Forelimb muscle (tissue), 1 donor: ENCODE results near the gene MYCBP2. TPM values are rescaled to one million over a fixed set of nuclear protein-coding genes. Genes with fewer than 3 reads are reported as not detected.
"Not testable (repeated sequence)": the region's sequence is repeated elsewhere in the genome, so short reads cannot be mapped to it uniquely, and the experiment has no call there.

Experiments used
- DNase-seq: peaks from one replicate; pipeline ENCODE4 v3.0.0-alpha.2; 2013; ENCODE audit warnings: low read depth
- polyA plus RNA-seq: library from polyadenylated mRNA; unstranded; fragments of 120-200 nt; gene quantifications from one replicate; pipeline ENCODE4 v1.2.1, GENCODE V29; 2013; ENCODE audit not compliant: insufficient read length

The MYCBP2 gene
- polyA plus RNA-seq, 1 donor: 52.7 TPM

DNA sequence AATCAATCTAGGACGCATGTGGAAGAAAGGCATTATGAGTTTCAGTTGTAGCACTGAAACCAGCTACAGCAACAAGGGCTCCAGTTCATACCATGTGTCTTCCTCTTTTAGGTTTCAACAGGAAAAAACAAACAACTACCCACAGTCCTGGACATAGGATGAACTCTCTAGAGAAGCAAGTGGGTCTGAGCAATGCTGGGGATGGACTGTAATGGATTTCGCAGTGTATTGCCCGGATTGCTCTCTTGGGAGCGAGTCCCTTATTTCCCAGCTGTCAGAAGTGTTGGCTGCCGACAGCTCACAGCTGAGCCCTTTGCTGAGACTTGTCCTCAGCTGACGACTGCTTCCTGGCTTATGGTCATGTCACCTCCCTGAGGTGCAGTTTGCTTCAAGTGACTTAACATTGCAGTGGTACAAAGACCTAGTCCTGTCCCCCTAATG is 12.1 kb upstream of the MYCBP2 start:
- DNase-seq: no peak

- DNase-seq: no peak
These were observed 11.4 kb upstream of the MYCBP2 start for GRCh38 chr13:77338329-77338728.

DNA sequence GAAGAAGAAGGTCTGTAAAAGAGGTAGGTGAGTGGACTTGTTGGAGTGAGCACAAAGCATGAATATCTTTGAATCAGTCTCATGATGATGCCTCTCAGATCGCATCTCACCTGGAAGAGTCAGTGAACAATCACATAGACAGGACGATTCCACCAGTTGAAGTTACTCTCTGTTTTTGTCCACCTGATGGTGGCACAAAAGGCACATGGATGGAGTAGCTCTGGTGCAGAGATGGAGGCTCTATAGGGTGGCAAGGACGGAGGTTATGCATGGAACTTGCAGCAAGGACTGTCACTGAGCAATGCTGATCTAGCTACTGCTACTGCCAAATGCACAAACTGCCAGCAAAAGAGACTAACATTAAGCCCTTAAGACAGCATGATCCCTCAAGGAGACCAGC is 10.3 kb upstream of the MYCBP2 start:
- DNase-seq: no peak

DNA sequence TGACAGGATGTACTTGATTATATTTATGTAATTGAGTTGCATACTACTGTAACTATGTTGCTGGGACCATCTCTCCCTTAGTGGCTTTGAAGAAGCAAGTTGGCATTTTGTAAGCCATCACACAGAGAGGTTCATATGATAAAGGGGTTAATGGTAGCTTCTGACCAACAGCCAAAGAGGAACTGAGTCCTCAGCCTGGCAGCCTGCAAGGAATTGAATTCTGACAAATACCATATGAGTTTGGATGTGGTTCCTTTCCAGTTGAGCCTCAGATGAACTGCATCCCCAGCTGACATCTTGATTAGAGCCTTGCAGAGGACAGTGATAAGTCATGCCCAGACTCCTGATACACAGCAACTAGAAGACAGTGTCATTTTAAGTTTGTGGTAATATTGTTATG is 8.6 kb upstream of the MYCBP2 start:
- DNase-seq: no peak

DNA sequence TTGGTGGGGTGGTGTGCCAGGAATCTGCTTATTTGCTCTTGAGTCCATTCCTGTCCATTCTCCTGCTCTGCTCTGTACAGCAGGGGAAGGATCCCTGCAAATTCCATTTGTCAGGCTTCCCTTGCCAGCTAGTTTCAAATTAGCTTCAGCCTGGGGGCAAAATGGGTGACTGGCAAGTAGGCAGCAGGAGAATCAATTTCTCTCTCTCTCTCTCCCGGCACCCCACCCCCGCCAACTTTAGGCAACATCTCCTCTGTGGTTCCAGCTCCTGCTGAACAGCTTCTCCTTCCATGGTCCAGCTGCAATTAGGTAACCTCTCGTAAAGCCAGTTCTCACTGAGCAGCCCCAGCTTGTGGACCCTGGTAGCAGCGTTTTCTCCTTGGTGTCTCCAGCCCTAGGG is 6.7 kb upstream of the MYCBP2 start:
- no peak for DNase-seq

DNA sequence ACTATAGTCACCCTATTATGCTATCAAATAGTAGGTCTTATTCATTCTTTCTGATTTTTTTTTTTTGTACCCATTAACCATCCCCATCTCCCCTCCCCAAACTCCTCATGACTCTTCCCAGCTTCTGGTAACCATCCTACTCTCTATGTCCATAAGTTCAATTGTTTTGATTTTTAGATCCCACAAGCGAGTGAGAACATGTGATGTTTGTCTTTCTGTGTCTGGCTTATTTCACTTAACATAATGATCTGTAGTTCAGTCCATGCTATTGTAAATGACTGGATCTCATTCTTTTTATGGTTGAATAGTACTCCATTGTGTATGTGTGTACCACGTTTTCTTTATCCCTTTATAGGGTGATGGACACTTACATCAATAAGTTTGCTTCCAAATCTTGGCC is 4.5 kb upstream of the MYCBP2 start:
- no peak for DNase-seq

DNA sequence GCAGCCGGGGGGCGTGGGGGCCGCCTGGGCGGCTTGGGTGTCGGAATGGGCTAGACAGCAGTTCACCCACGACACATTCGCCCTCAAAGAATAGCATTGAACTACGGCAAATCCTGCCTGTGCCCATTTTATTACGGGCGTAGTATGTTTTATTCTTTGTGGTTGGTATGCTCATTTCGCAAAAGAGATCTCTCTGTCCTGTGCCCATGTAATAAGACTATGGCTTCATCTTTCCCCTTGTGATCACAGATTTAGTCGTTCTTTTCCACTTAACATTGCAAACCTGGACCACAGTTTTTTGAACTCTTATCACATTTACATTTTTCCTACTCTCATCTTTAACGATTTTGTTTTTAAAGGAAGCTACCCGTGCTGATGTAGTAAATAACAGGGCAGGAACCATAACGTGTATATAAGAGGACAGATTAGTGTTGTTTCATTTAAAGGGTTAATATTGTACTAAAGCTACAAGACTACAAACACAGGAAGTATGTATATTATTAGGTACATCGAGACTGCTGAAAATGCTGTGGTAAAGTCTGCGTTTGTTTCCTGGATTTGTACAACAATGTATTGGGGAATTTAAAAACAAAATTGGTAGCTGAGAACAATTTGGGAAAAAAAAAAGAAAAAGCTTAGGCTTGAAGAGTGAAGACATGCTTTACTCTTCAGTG is 3.2 kb upstream of the MYCBP2 start:
- no peak for DNase-seq

DNA sequence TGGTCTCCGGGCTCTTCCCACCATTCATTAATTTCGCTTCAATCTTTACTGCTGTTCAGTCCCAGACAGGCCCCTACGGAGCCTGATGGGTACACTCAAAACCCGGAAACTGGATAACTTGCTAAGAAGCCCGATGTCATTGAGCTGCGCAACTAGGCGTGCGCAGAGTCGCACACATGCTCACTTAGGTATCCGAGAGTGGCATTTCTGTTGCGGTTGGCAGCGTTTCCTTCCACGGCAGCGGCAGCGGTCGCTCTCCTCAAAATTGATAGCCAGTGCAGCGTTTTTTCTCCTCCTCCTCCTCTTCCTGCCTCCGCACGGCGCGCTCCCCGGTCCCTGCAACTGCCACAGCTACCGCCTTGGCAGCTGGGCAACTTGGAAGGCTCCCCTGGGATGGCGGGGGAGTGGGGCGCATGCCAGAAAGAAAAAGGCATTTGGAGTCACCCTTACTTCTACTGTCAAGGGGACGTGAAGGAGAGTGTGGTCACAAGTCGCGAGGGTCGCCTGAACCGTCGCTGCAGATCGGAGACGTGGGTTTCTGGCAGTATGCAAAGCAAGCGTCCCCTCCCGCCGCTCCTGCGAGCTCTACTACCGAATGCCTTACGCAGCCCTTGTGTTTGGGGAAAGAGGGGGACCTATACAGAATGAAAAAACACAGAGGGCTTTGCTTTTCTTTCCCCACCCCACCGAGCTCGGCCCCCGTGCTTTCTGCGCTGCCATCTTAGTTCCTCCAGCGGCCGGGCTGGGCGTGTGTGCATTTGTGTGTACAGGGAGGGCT is 2.4 kb upstream of the MYCBP2 start:
- DNase-seq: peak; percentile 96

DNA sequence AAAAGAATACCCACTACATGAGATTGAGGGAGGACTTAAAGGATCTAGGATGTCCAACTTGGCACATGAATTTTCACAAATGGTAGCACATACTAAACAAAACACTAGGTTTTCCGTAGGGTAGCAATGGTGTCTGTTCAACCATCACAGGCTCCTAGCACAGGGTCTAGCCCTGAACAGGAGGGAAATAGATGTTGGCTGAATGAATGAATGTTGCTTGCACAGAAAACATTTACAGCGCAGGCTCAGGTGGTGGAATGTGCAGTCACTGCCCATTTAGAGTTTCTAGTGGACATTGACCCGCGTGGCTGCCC is 1.9 kb upstream of the MYCBP2 start:
- no peak for DNase-seq

DNA sequence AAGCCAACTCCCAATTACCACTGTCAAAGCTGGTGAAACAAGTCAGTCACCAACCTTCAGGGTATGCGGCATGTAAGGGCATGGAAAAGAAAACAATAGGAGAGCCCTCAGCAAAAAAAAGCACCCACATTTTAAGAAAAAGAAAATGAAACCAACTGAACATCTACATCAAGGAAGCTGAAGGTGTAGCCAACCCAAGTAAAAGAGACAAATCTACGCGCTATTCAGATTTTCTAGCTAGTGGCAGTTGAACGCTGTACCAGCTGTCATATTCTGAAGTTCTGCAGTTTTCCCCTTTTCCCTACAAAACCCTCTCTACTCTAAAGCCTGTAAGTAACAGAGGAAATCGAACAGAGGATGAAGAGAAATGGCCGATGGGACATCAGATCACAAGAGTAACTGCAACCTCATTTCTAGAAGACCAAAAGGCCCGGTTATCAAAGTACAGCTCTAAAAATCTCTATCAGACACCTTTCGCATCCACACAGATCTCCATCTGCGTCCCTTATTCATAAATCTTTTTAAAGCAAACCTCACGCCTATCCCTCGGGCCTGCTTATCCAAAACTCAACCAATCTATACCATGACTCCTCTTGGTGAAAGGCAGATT is 1.4 kb downstream of the MYCBP2 start:
- no peak for DNase-seq

DNA sequence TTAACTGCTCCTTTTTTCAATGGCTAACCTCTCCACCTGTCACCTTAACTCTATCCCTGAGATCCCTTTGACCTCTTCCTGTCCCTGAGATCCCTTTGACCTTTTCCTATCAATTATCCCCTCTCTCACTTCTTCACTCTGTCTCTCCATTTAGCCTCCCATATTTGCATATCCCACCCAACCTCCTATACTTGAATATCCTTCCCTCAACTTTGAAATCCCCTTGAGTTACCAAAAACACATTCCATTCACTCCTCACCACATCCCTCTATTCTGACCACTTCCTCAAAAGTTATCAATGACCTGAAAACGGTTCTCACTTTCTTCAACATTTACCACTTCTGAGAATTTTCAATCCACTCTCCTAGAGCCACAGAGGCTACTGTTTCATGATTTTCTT is 3.0 kb downstream of the MYCBP2 start:
- DNase-seq: no peak

DNA sequence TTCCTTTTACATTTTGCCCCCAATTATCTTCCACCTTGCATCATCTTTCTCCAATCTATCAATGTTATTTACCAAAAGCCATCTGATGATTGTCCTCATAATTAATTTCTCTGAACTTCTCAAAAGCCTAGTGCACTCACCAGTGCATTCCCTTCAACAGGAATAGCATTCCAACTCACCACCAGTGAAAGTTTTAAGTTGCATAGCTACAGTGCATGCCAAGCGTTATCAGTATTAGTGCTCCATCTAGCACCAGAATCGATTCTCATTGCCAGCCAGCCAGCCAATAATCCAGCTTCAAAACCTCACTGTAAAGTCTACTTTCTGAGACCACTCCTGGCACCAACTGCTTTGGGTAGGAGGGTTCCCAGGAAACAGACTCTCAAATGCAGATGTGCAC is 7.4 kb downstream of the MYCBP2 start:
- no peak for DNase-seq

GRCh38 chr13:77318741-77319140 is 8.2 kb downstream of the MYCBP2 start:
- no peak for DNase-seq

GRCh38 chr13:77316430-77316829 is 10.5 kb downstream of the MYCBP2 start:
- no peak for DNase-seq

DNA sequence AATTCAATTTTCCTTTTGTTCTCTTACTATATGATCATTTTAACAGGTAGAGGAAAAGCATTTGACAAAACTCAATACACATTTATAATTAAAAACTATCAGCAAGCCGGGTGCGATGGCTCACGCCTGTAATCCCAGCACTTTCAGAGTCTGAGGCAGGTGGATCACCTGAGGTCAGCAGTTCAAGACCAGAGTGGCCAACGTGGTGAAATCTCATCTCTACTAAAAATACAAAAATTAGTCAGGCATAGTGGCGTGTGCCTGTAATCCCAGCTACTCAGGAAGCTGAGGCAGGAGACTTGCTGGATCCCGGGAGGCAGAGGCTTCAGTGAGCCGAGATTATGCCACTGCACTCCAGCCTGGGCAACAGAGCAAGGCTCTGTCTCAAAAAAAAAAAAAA is 11.4 kb downstream of the MYCBP2 start:
- DNase-seq: not testable (repeated sequence)

- no peak for DNase-seq
These were observed 13.0 kb downstream of the MYCBP2 start for GRCh38 chr13:77313923-77314322.

DNA sequence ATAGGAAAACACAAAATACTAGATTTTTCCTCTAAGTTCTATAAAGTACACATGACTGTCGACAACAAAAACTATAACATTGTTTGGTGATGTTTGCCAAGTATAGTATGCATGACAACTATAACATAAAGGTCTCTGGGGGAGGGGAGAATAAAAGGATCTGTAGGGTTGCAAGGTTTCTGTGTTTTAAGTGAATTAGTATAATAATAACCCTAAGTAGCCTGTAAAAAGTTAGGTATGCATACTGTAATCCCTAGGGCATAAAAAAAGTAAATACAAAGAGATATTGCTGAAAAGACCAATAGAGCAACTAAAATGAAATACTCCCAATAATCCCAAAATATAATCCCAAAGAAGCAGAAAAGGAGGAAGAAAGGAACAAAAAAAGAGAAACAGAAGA is 14.6 kb downstream of the MYCBP2 start:
- no peak for DNase-seq

DNA sequence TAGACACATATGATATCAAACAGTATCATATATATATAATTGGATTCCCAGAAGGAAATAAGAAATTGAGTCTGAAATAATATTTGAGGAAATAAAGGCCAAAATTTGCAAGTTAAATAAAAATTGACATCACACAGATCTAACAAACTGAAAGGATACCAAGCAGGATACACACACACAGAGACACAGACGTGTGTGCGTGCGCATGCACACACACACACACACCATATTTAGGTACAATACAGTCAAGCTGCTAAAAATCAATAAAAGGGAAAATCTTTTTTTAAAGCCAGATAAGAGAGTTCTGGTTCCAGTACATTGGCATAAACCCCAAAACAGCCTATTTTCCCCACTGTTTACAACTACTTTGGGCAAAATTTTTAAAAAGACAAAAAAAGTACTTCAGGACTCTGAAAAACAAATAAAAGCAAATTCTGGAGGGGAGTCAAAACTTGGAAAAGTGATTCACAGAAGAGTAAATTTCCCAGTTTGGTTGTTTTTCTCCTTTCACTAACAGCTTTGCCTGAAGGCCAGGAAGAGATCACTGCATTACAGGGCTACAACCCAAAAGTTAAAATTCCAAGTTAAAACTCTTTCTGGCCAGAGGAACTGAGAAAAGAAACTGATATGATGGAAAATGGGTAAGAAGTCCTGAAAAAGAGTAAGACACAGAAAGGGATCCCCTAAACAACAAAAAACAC is 16.2 kb downstream of the MYCBP2 start:
- DNase-seq: no peak

GRCh38 chr13:77310161-77310560 is 16.7 kb downstream of the MYCBP2 start:
- DNase-seq: no peak

GRCh38 chr13:77309254-77309653 is 17.6 kb downstream of the MYCBP2 start:
- DNase-seq: no peak

- no peak for DNase-seq
These were observed 20.4 kb downstream of the MYCBP2 start for GRCh38 chr13:77306458-77306857.

DNA sequence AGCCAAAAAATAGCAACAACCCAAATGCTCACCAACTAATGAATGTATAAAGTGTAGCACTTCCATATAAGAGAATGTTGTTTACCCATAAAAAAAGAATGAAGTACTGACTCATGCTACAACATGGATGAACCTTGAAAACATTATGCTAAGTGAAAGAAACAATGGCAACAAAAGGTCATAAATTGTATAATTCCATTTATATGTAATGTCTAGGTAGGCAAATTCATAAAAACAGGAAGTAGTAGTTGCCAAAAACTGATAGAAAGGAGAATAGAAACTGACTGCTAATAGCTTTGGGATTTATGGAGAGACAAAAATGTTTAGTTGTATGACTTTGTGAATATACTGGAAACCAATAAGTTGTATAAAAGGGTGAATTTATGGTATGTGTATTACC is 21.6 kb downstream of the MYCBP2 start:
- no peak for DNase-seq
